ENCODE measurements around the gene KRT4. TPM values are rescaled to one million over a fixed set of nuclear protein-coding genes. Genes with fewer than 3 reads are reported as not detected.
A peak's percentile ranks its signal among the peaks of the same experiment; 100 is the strongest.

The KRT4 gene
- total RNA-seq, 2 donors from 2014 or later = 0.52 TPM; not detected in 1

GRCh38 chr12:52844386-52844785, 30.5 kb upstream of the KRT4 start:
- TF ChIP-seq CTCF (IDR thresholded peaks at IDR 0.05) (no peak), POLR2A (IDR thresholded peaks at IDR 0.05) (no peak)
- intact Hi-C loops (cut with DNase I) = no loop called here
- DNase-seq = no peak
- 90% methylated on average over 11 of the region's 11 CpGs; no CpG with 5 or more reads in 1 of the 2 donors for WGBS, 2 donors
- Histone ChIP-seq H3K9me3 (no peaks in the 10 kb centered on the region), H3K36me3 (replicated peaks in 1 of 2; ENCODE audit: insufficient read depth in 1 of 2, low read depth in 2 of 2) (no peaks in the 10 kb centered on the region), H3K27ac (no peak overlapping the region), H3K4me1 (no peaks in the 10 kb centered on the region), H3K4me3 (no peak overlapping the region), H3K27me3 (no peaks in the 10 kb centered on the region)
- ATAC-seq = no peak

GRCh38 chr12:52839436-52840105, 25.7 kb upstream of the KRT4 start:
- DNase-seq (no peak), ATAC-seq (no peak)
- WGBS, 2 donors = 69 to 70% methylated on average over 12 to 18 of the region's 18 CpGs
- Histone ChIP-seq H3K27ac (no peak overlapping the region), H3K4me1 (no peaks in the 10 kb centered on the region), H3K9me3 (no peaks in the 10 kb centered on the region), H3K27me3 (no peaks in the 10 kb centered on the region), H3K36me3 (replicated peaks in 1 of 2; ENCODE audit: insufficient read depth in 1 of 2, low read depth in 2 of 2) (no peaks in the 10 kb centered on the region), H3K4me3 (no peak overlapping the region)
- no peak for TF ChIP-seq POLR2A (IDR thresholded peaks at IDR 0.05)
- no peak for TF ChIP-seq CTCF (IDR thresholded peaks at IDR 0.05)
- intact Hi-C loops (cut with DNase I) = no loop called here

GRCh38 chr12:52838609-52839435, 24.9 kb upstream of the KRT4 start:
- no peaks in the 10 kb centered on the region for H3K27me3 ChIP-seq
- no peaks in the 10 kb centered on the region for H3K36me3 ChIP-seq (replicated peaks in 1 of 2; ENCODE audit: insufficient read depth in 1 of 2, low read depth in 2 of 2)
- no peak for TF ChIP-seq POLR2A (IDR thresholded peaks at IDR 0.05)
- no peak for TF ChIP-seq CTCF (IDR thresholded peaks at IDR 0.05)
- H3K9me3 ChIP-seq = no peaks in the 10 kb centered on the region
- WGBS, 2 donors = 43 to 59% methylated on average over 11 to 14 of the region's 14 CpGs
- intact Hi-C loops (cut with DNase I) = no loop called here
- ATAC-seq = no peak
- H3K27ac ChIP-seq = no peak overlapping the region
- H3K4me1 ChIP-seq = no peaks in the 10 kb centered on the region
- H3K4me3 ChIP-seq = no peak overlapping the region
- no peak for DNase-seq

- Histone ChIP-seq H3K9me3 (no peaks in the 10 kb centered on the region), H3K4me3 (no peak overlapping the region), H3K4me1 (no peaks in the 10 kb centered on the region), H3K27ac (no peak overlapping the region), H3K36me3 (replicated peaks in 1 of 2; ENCODE audit: insufficient read depth in 1 of 2, low read depth in 2 of 2) (no peaks in the 10 kb centered on the region), H3K27me3 (no peaks in the 10 kb centered on the region)
- intact Hi-C loops (cut with DNase I) = no loop called here
- ATAC-seq = peak; percentile 34
- no peak for DNase-seq
- WGBS, 2 donors = 40 to 65% methylated on average over 3 to 6 of the region's 6 CpGs
- no peak for TF ChIP-seq POLR2A (IDR thresholded peaks at IDR 0.05)
- TF ChIP-seq CTCF (IDR thresholded peaks at IDR 0.05) = no peak
Observed at GRCh38 chr12:52837781-52838608, 24.1 kb upstream of the KRT4 start.
